A549 (cell line): ENCODE results near the gene TCHP. TPM values are rescaled to one million over a fixed set of nuclear protein-coding genes. Genes with fewer than 3 reads are reported as not detected.
A peak's percentile ranks its signal among the peaks of the same experiment; 100 is the strongest.

Experiments
- ATAC-seq, 2 experiments: fragments of 200-7000 bp in 1 of 2; fragments of >200 bp in 1 of 2; cut with Nextera tagmentation in 1 of 2; cut with Tn5 transposase in 1 of 2; 3 replicates each; pipeline versions ENCODE4 v1.8.0 to v1.9.1; 2018 to 2020; ENCODE audit warnings: mild to moderate bottlenecking in 1 of 2, moderate library complexity in 1 of 2
- CTCF ChIA-PET: fragments of 300-600 bp; sonication (Branson Sonifier 250); formaldehyde crosslinking; extraction: SDS; loops from one replicate; lab custom pipeline; 2021; ENCODE audit warnings: antibody characterized with exemption, inconsistent platforms; lab: Yijun Ruan, JAX
- POLR2A ChIA-PET: fragments of 350-600 bp; formaldehyde crosslinking; extraction: SDS; loops from one replicate; lab custom pipeline; 2021; ENCODE audit warnings: antibody characterized with exemption, inconsistent platforms; lab: Yijun Ruan, JAX
- DNase-seq, 2 experiments: peaks; one replicate each; pipeline versions ENCODE4 v3.0.0 to v3.0.0-alpha.2; 2011 to 2016; ENCODE audit warnings: low read depth in 1 of 2, low spot score in 1 of 2
- FAIRE-seq: peaks from 2 replicates; lab custom pipeline; 2011; peaks lifted over from hg19 to GRCh38; lab: Jason Lieb, UNC
- H3K27ac ChIP-seq, 2 experiments: fragments of >200 bp; sonication (Bioruptor Twin); formaldehyde crosslinking; 3 replicates each; pipeline ENCODE4 v1.5.1; 2016 to 2017
- H3K4me1 ChIP-seq: fragments of >200 bp; sonication (Bioruptor Twin); formaldehyde crosslinking; 3 replicates; pipeline ENCODE4 v1.6.1; 2016
- H3K4me2 ChIP-seq: fragments of >200 bp; sonication (Bioruptor Twin); formaldehyde crosslinking; 3 replicates; pipeline ENCODE4 v1.6.1; 2016
- H3K4me3 ChIP-seq: fragments of >200 bp; sonication (Bioruptor Twin); formaldehyde crosslinking; 3 replicates; pipeline ENCODE4 v1.5.1; 2016
- H3K9me3 ChIP-seq: fragments of >200 bp; sonication (Bioruptor Twin); formaldehyde crosslinking; 3 replicates; pipeline ENCODE4 v1.6.1; 2016
- BHLHE40 ChIP-seq: IDR thresholded peaks from 2 replicates; pipeline ENCODE4 v1.6.1; 2012; ENCODE audit warnings: low read depth, low read length, inconsistent platforms
- CBX2 ChIP-seq: fragments of 200-600 bp; sonication (generic); IDR thresholded peaks from 2 replicates; pipeline ENCODE4 v1.6.1; 2016; ENCODE audit warnings: low read depth, mild to moderate bottlenecking, borderline replicate concordance
- CBX8 ChIP-seq: fragments of 200-600 bp; sonication (generic); IDR thresholded peaks from 2 replicates; pipeline ENCODE4 v1.6.1; 2016
- CHD2 ChIP-seq: fragments of 150-350 bp; IDR thresholded peaks from 2 replicates; pipeline ENCODE4 v1.6.1; 2014; ENCODE audit warnings: low read length; ENCODE audit not compliant: partially characterized antibody
- CHD4 ChIP-seq: fragments of 200-600 bp; sonication (generic); IDR thresholded peaks from 2 replicates; pipeline ENCODE4 v1.6.1; 2016; ENCODE audit warnings: antibody characterized with exemption, mild to moderate bottlenecking, borderline replicate concordance
- EHF ChIP-seq: fragments of 250-450 bp; sonication (Bioruptor Pico); IDR thresholded peaks from 2 replicates; pipeline ENCODE4 v1.5.0; 2020; ENCODE audit warnings: mild to moderate bottlenecking
- ESRRA ChIP-seq: fragments of 150-350 bp; IDR thresholded peaks from 2 replicates; pipeline ENCODE4 v1.6.1; 2014; ENCODE audit warnings: mild to moderate bottlenecking, low read length, borderline replicate concordance
- FOSL2 ChIP-seq, 2 experiments: fragments of 450-650 bp in 1 of 2; fragments of >200 bp in 1 of 2; sonication (Bioruptor Twin) in 1 of 2; formaldehyde crosslinking; IDR thresholded peaks; 2 replicates each; pipeline versions ENCODE4 v1.5.0 to v1.6.1; 2016 to 2020; ENCODE audit warnings: mild to moderate bottlenecking in 1 of 2, moderate library complexity in 1 of 2
- HDAC2 ChIP-seq: fragments of 200-600 bp; sonication (generic); IDR thresholded peaks from 2 replicates; pipeline ENCODE4 v1.6.1; 2016
- HOXB13 ChIP-seq: fragments of 250-450 bp; sonication (Bioruptor Pico); IDR thresholded peaks from 2 replicates; pipeline ENCODE4 v1.5.0; 2020; ENCODE audit warnings: low read depth, mild to moderate bottlenecking, moderate library complexity
- KDM1A ChIP-seq: fragments of 200-600 bp; sonication (generic); IDR thresholded peaks from 2 replicates; pipeline ENCODE4 v1.6.1; 2016; ENCODE audit warnings: low read depth, mild to moderate bottlenecking
- MAZ ChIP-seq: fragments of 150-350 bp; IDR thresholded peaks from 2 replicates; pipeline ENCODE4 v1.6.1; 2014; ENCODE audit warnings: antibody characterized with exemption, low read depth, low read length, borderline replicate concordance
- NPAS2 ChIP-seq: fragments of 250-450 bp; sonication (Bioruptor Pico); IDR thresholded peaks from 2 replicates; pipeline ENCODE4 v1.8.0; 2022; ENCODE audit warnings: mild to moderate bottlenecking, moderate library complexity, borderline replicate concordance
- RAD21 ChIP-seq, 2 experiments: fragments of >200 bp in 1 of 2; sonication (Bioruptor Twin) in 1 of 2; formaldehyde crosslinking in 1 of 2; IDR thresholded peaks in 1 of 2; conservative IDR thresholded peaks in 1 of 2; 2 replicates in 1 of 2; 3 replicates in 1 of 2; pipeline ENCODE4 v1.6.1; 2012 to 2018; ENCODE audit warnings: inconsistent platforms in 1 of 2
- RCOR1 ChIP-seq: fragments of 150-350 bp; IDR thresholded peaks from 2 replicates; pipeline ENCODE4 v1.6.1; 2014; ENCODE audit warnings: antibody characterized with exemption, low read length, low read depth
- SMC3 ChIP-seq: fragments of >200 bp; sonication (Bioruptor Twin); formaldehyde crosslinking; IDR thresholded peaks from 3 replicates; pipeline ENCODE4 v1.6.1; 2018; ENCODE audit warnings: inconsistent platforms
- TFCP2L1 ChIP-seq: fragments of 250-450 bp; sonication (Bioruptor Pico); IDR thresholded peaks from 2 replicates; pipeline ENCODE4 v1.5.0; 2021; ENCODE audit warnings: mild to moderate bottlenecking
- TP53 ChIP-seq: fragments of 250-450 bp; sonication (Bioruptor Pico); IDR thresholded peaks from 2 replicates; pipeline ENCODE4 v1.5.0; 2021; ENCODE audit warnings: mild to moderate bottlenecking, moderate library complexity
- WGBS: methylation state at CpG from one replicate; pipeline ENCODE4 v1.1.6; 2017; ENCODE audit errors: missing lambda C conversion rate; 5-methylcytosine and 5-hydroxymethylcytosine counted together
- polyA plus RNA-seq, 4 experiments: library from polyadenylated mRNA; depleted of rRNA in 3 of 4; stranded (reverse); fragments of >200 nt; fragmentation: RNase III in 1 of 4; extraction: RNeasy Plus Mini Kit Qiagen cat#74134 plus additional on column Dnase treatment in 1 of 4; gene quantifications; 2 replicates in 3 of 4; 3 replicates in 1 of 4; pipeline ENCODE4 v1.2.3, GENCODE V29; 2011 to 2017
- TF ChIP-seq, protein P1 (sequence below): fragments of 450-650 bp; IDR thresholded peaks from 2 replicates; pipeline ENCODE4 v1.6.1; 2014; ENCODE audit warnings: antibody characterized with exemption
- TF ChIP-seq, protein P2 (sequence below): IDR thresholded peaks from 2 replicates; pipeline ENCODE4 v1.6.1; 2012
- TF ChIP-seq, protein P3 (sequence below): fragments of 250-450 bp; sonication (Bioruptor Pico); IDR thresholded peaks from 2 replicates; pipeline ENCODE4 v1.5.0; 2020; ENCODE audit warnings: low read depth, mild to moderate bottlenecking, moderate library complexity
- TF ChIP-seq, protein P4 (sequence below): fragments of >200 bp; sonication (Bioruptor Twin); formaldehyde crosslinking; IDR thresholded peaks from 3 replicates; pipeline ENCODE4 v1.5.1; 2016

Gene TCHP
- polyA plus RNA-seq, 2 of the 4 experiments (the other 2 are of a cell fraction), result 18.4 to 33.4 TPM

DNA sequence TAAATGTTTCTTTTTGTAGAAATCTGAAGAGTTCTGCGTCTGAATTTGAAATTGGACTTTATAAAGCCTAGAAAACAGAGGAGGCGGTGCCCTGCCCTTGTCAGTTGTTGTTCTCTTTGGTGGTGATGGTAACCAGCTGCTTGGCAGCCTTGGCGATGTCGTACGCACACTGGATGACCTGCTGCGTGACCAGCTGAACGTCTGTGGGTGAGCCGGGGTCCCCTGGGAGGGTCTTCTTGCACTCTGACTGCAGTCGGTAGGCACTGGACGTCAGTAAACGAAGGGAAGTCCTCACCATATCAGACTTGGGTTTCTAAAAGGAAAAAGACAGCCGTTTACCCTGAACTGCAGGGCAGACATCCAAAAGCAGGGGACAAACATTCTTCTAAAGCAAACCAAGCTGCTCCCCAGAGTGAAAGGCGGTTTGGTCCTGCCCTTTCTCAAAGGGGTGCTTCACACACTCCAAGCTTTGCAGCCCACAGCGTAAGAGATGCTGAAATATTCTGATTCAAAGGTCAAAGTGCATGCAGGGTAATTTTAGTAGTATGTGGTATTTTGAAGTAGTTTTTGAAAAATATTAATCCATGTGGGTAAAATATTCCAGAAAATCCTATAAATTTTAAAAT, 32.9 kb downstream of the TCHP start:
- Histone ChIP-seq H3K4me1 (no peaks in the 10 kb centered on the region), H3K4me2 (no peak overlapping the region), H3K4me3 (no peak overlapping the region), H3K27ac (no peak overlapping the region), H3K9me3 (no peaks in the 10 kb centered on the region)
- FAIRE-seq (no peak), ATAC-seq (no peak), DNase-seq (no peak)
- no peak for TF ChIP-seq HOXB13 (CRISPR knock-in tag)
- TF ChIP-seq NPAS2 (CRISPR knock-in tag), result no peak
- TF ChIP-seq TP53, result no peak
- TF ChIP-seq KDM1A, result no peak
- no peak for TF ChIP-seq FOSL2 (IDR thresholded peaks at IDR 0.05)
- no peak for TF ChIP-seq FOSL2 (CRISPR knock-in tag; IDR thresholded peaks at IDR 0.05)
- TF ChIP-seq RCOR1, result no peak
- TF ChIP-seq, protein P1, sequence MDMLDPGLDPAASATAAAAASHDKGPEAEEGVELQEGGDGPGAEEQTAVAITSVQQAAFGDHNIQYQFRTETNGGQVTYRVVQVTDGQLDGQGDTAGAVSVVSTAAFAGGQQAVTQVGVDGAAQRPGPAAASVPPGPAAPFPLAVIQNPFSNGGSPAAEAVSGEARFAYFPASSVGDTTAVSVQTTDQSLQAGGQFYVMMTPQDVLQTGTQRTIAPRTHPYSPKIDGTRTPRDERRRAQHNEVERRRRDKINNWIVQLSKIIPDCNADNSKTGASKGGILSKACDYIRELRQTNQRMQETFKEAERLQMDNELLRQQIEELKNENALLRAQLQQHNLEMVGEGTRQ, result no peak
- no peak for TF ChIP-seq HDAC2
- TF ChIP-seq, protein P2, sequence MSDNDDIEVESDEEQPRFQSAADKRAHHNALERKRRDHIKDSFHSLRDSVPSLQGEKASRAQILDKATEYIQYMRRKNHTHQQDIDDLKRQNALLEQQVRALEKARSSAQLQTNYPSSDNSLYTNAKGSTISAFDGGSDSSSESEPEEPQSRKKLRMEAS, result no peak
- no peak for TF ChIP-seq BHLHE40
- TF ChIP-seq TFCP2L1, result no peak
- no peak for TF ChIP-seq EHF
- TF ChIP-seq, protein P3, sequence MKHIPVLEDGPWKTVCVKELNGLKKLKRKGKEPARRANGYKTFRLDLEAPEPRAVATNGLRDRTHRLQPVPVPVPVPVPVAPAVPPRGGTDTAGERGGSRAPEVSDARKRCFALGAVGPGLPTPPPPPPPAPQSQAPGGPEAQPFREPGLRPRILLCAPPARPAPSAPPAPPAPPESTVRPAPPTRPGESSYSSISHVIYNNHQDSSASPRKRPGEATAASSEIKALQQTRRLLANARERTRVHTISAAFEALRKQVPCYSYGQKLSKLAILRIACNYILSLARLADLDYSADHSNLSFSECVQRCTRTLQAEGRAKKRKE, result no peak
- no peak for TF ChIP-seq CBX8
- TF ChIP-seq CHD2, result no peak
- TF ChIP-seq ESRRA, result no peak
- TF ChIP-seq CBX2, result no peak
- TF ChIP-seq MAZ, result no peak
- TF ChIP-seq CHD4, result no peak
- 90% methylated on average over 14 of the region's 14 CpGs for WGBS
- ChIA-PET POLR2A (no interaction called here), CTCF (interaction anchor here (0.7 to 9.3 kb wide), 7 partner anchors 12 to 669 kb away, joined by 3 to 82 read pairs (median 5); no protein-coding TSS in a partner anchor)

DNA sequence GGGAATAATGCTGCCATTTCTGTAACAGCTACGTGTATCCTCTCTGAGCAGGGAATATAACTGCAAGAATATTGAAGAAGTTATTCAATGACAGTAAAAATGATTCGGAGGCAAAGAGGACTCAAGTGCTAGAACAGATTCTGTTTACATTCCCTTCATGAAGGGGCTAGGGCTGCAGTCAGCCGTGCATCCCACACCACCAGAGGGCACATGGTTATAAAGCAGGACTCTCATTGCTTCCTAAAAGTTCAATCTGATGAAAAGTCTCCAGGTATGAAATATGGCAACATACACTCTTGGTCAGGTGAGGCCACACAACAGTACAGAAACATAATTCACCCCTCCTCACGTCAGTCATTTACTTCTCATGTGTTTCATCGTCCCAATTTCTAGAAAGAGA, 34.0 kb downstream of the TCHP start:
- H3K4me3 ChIP-seq, result no peak overlapping the region
- no peak overlapping the region for H3K4me2 ChIP-seq
- TF ChIP-seq, protein P1, result no peak
- TF ChIP-seq, protein P3, result no peak
- TF ChIP-seq RAD21 (conservative IDR thresholded peaks at IDR 0.05 in 1 of 2, IDR thresholded peaks at IDR 0.05 in 1 of 2) (peak; percentile 41 to 43; a peak in 4 of 5 replicates), SMC3 (peak; percentile 49; the same call in 2 of the 3 replicates)
- TF ChIP-seq, protein P4, sequence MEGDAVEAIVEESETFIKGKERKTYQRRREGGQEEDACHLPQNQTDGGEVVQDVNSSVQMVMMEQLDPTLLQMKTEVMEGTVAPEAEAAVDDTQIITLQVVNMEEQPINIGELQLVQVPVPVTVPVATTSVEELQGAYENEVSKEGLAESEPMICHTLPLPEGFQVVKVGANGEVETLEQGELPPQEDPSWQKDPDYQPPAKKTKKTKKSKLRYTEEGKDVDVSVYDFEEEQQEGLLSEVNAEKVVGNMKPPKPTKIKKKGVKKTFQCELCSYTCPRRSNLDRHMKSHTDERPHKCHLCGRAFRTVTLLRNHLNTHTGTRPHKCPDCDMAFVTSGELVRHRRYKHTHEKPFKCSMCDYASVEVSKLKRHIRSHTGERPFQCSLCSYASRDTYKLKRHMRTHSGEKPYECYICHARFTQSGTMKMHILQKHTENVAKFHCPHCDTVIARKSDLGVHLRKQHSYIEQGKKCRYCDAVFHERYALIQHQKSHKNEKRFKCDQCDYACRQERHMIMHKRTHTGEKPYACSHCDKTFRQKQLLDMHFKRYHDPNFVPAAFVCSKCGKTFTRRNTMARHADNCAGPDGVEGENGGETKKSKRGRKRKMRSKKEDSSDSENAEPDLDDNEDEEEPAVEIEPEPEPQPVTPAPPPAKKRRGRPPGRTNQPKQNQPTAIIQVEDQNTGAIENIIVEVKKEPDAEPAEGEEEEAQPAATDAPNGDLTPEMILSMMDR, result peak; percentile 43
- ChIA-PET POLR2A (interaction anchor here (0.6 kb wide), 1 partner anchor 780 kb away, joined by 3 read pairs; no protein-coding TSS in a partner anchor), CTCF (interaction anchor here (0.6 to 1.5 kb wide), 5 partner anchors 18 to 621 kb away, joined by 3 to 5 read pairs (median 4); no protein-coding TSS in a partner anchor)
- no peak overlapping the region for H3K27ac ChIP-seq
- 80% methylated on average over 5 of the region's 5 CpGs for WGBS
- DNase-seq (peak; percentile 28 to 36), ATAC-seq (peak in 1 of 2 experiments; percentile 77; a peak in 3 of 6 replicates), FAIRE-seq (no peak)
- no peaks in the 10 kb centered on the region for H3K9me3 ChIP-seq
- no peaks in the 10 kb centered on the region for H3K4me1 ChIP-seq
